Osteocyte (in vitro differentiated cells): ENCODE measurements around the gene LIX1. TPM values are rescaled to one million over a fixed set of nuclear protein-coding genes. Genes with fewer than 3 reads are reported as not detected.

Experiments
- DNase-seq: peaks from one replicate; pipeline ENCODE4 v3.0.0; 2021; ENCODE audit warnings: mixed read lengths; ENCODE audit not compliant: unreplicated experiment; ENCODE audit errors: extremely low spot score
- H3K27ac Mint-ChIP-seq: one replicate; pipeline ENCODE4 v1.8.0; 2021; ENCODE audit warnings: mild to moderate bottlenecking, mixed read lengths; ENCODE audit not compliant: unreplicated experiment
- H3K27me3 Mint-ChIP-seq: one replicate; pipeline ENCODE4 v1.8.0; 2021; ENCODE audit warnings: mixed read lengths; ENCODE audit not compliant: unreplicated experiment
- H3K36me3 Mint-ChIP-seq: one replicate; pipeline ENCODE4 v1.8.0; 2021; ENCODE audit warnings: mixed read lengths; ENCODE audit not compliant: unreplicated experiment
- H3K4me1 Mint-ChIP-seq: one replicate; pipeline ENCODE4 v1.8.0; 2021; ENCODE audit warnings: mixed read lengths; ENCODE audit not compliant: unreplicated experiment
- H3K4me3 Mint-ChIP-seq: one replicate; pipeline ENCODE4 v1.8.0; 2021; ENCODE audit warnings: mild to moderate bottlenecking, moderate library complexity, mixed read lengths; ENCODE audit not compliant: unreplicated experiment
- H3K9me3 Mint-ChIP-seq: one replicate; pipeline ENCODE4 v1.8.0; 2021; ENCODE audit warnings: mixed read lengths; ENCODE audit not compliant: unreplicated experiment
- total RNA-seq: library from RNA; stranded (reverse); gene quantifications from 2 replicates; pipeline ENCODE4 v1.2.1, GENCODE V29; 2021
- TF ChIP-seq, protein P1 (sequence below): fragments of 200-600 bp; sonication (generic); IDR thresholded peaks from 2 replicates; pipeline ENCODE4 v1.5.0; 2021; ENCODE audit warnings: antibody characterized with exemption, mild to moderate bottlenecking, moderate library complexity

Gene LIX1
- total RNA-seq, 1 donor from 2014 or later: 0.48 TPM

DNA sequence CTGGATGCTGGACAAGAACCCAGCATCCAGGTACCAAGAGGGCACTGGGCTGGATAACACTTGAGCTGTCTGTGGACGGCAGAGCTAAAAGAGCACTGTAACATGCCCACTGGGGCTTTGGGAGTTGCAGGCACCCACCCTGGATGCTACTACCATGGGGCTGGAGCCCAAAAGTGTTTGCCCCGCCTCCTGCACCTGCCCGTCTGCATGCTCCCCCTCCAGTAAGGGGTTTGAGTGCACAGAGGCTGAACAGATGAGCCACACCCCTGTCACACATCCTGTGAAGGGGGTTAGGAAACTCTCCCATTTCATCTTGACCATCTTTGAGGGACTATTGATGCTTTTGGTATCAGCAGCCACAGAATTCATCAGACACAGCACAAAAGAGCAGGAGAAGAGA is 69.0 kb downstream of the LIX1 start:
- H3K9me3 Mint-ChIP-seq: no peaks in the 10 kb centered on the region
- no peak for DNase-seq
- H3K27me3 Mint-ChIP-seq: no peaks in the 10 kb centered on the region
- no peak overlapping the region for H3K4me3 Mint-ChIP-seq
- peaks cover 3% of the 10 kb centered on the region for H3K4me1 Mint-ChIP-seq
- no peaks in the 10 kb centered on the region for H3K36me3 Mint-ChIP-seq
- TF ChIP-seq, protein P1, sequence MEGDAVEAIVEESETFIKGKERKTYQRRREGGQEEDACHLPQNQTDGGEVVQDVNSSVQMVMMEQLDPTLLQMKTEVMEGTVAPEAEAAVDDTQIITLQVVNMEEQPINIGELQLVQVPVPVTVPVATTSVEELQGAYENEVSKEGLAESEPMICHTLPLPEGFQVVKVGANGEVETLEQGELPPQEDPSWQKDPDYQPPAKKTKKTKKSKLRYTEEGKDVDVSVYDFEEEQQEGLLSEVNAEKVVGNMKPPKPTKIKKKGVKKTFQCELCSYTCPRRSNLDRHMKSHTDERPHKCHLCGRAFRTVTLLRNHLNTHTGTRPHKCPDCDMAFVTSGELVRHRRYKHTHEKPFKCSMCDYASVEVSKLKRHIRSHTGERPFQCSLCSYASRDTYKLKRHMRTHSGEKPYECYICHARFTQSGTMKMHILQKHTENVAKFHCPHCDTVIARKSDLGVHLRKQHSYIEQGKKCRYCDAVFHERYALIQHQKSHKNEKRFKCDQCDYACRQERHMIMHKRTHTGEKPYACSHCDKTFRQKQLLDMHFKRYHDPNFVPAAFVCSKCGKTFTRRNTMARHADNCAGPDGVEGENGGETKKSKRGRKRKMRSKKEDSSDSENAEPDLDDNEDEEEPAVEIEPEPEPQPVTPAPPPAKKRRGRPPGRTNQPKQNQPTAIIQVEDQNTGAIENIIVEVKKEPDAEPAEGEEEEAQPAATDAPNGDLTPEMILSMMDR: no peak
- no peak overlapping the region for H3K27ac Mint-ChIP-seq

DNA sequence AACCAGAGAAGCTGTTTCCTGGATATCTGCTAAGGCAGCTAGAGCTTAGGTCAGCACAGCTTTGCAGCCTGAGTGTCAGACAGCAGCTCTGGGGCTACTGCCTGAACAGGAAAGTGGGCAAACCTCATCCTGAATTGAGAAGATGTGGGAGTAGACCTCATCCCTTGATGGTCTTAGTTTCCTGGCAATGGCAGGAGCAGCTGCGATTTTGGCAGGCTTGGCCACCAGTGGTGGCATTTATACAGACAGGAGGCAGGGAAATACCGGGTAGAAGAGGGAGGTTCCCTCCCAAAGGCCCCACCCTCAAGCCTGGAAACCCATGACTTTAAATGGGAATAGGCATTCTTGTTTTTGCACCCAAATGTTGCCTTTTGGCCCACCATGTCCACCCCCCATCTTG is 69.7 kb downstream of the LIX1 start:
- no peaks in the 10 kb centered on the region for H3K27me3 Mint-ChIP-seq
- H3K4me1 Mint-ChIP-seq: peaks cover 4% of the 10 kb centered on the region
- H3K9me3 Mint-ChIP-seq: no peaks in the 10 kb centered on the region
- TF ChIP-seq, protein P1: no peak
- no peaks in the 10 kb centered on the region for H3K36me3 Mint-ChIP-seq
- no peak for DNase-seq
- no peak overlapping the region for H3K27ac Mint-ChIP-seq
- no peak overlapping the region for H3K4me3 Mint-ChIP-seq

DNA sequence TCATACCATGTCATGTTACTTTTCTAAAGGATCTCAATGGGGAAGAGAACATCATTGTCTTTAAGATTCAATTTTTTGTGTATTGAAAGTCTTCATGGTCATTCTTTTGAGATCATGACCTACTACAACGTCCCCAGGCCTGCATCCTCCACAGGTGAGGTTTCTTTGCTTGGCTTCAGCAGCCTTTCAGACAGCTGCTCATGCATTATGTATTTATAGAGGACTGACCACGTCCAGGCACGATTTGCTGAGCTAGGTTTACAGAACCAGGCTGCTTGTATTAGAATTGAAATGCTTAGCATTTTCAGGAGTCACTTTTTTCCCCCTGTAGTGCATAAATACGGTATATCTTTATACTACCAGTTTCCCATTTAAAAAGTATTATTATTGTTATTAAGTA is 70.4 kb downstream of the LIX1 start:
- no peaks in the 10 kb centered on the region for H3K36me3 Mint-ChIP-seq
- TF ChIP-seq, protein P1: no peak
- H3K27ac Mint-ChIP-seq: no peak overlapping the region
- H3K27me3 Mint-ChIP-seq: no peaks in the 10 kb centered on the region
- H3K9me3 Mint-ChIP-seq: no peaks in the 10 kb centered on the region
- peaks cover 10% of the 10 kb centered on the region for H3K4me1 Mint-ChIP-seq
- DNase-seq: no peak
- no peak overlapping the region for H3K4me3 Mint-ChIP-seq

- TF ChIP-seq, protein P1: no peak
- H3K27ac Mint-ChIP-seq: no peak overlapping the region
- H3K36me3 Mint-ChIP-seq: no peaks in the 10 kb centered on the region
- H3K4me3 Mint-ChIP-seq: no peak overlapping the region
- no peak for DNase-seq
- H3K4me1 Mint-ChIP-seq: peaks cover 10% of the 10 kb centered on the region
- H3K9me3 Mint-ChIP-seq: no peaks in the 10 kb centered on the region
- no peaks in the 10 kb centered on the region for H3K27me3 Mint-ChIP-seq
These were observed 71.3 kb downstream of the LIX1 start for GRCh38 chr5:97071101-97071500.

DNA sequence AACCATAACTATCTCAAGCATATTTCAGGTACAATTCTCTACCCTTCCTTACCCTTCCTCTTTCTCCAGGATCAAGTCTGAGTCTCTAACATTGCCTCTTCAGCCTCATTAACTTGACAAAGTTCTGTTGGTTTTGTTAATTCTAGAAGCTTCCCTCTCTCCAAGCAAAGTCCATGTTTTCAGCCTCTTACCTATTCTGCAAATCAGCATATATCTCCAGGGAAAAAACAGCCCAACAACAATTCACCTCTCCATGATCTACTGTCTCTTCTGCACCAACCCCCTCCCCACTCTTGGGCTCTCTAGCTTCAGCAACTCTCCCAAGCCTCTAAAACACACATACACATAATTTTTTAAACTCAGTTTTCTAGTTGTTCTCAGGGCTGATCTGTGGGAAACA is 72.2 kb downstream of the LIX1 start:
- Mint-ChIP-seq H3K9me3 (no peaks in the 10 kb centered on the region), H3K36me3 (no peaks in the 10 kb centered on the region), H3K4me3 (no peak overlapping the region), H3K27ac (no peak overlapping the region), H3K27me3 (no peaks in the 10 kb centered on the region), H3K4me1 (peaks cover 11% of the 10 kb centered on the region)
- DNase-seq: no peak
- TF ChIP-seq, protein P1: no peak
